GM18519 (cell line): ENCODE results near the gene SLC6A13.
"Not testable (repeated sequence)": the region's sequence is repeated elsewhere in the genome, so short reads cannot be mapped to it uniquely, and the experiment has no call there.

Experiments
- ATAC-seq: cut with Tn5 transposase; IDR thresholded peaks from one replicate; pipeline ENCODE4 v1.9.1; 2021; ENCODE audit warnings: mild to moderate bottlenecking, moderate library complexity; ENCODE audit not compliant: unreplicated experiment, low FRiP score

The SLC6A13 gene

DNA sequence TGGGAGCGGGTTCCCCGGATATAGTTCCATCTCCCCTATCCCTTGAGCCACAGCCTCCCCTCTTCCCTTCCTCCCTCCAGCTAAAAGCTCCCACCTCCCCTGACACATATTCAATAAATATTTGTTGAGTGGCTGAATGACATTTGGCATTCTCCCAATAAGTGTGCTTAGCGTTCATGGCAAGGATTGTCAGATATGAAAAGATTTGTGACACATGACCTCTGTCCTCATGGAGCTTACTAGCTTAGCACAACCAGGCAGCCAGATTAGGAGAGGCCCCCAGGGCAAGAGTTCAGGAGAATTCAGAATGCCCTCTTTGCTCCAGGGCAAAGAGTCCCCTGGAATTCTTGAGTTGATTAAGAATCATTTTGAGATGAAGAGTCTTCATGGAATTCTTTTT is 26.2 kb downstream of the SLC6A13 start:
- ATAC-seq = no peak

- not testable (repeated sequence) for ATAC-seq
These were observed 26.7 kb downstream of the SLC6A13 start for GRCh38 chr12:235967-236366.

DNA sequence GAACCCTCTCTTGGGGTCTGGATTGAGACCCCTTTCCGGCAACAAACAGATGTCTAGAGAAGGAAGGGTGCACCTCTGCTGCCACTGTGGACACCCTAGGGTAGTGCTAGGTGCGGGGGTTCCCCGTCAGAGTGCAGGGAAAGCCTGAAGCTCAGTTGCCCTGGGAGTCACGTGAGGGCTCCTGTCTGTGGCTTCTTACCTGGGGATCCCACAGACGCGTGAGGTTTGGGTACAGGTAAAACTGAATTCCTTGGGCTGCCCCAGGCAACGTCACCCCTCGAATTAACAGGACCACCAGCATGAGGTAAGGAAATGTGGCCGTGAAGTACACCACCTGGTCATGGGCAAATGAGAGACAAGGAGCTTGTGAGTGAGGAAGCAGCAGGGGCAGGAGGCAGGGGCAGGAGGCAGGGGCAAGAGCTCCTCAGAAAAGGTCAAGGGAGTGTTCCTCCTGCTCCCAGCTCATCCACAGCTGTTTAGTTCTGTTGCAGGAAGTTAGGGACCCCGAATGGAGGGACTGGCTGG is 27.7 kb downstream of the SLC6A13 start:
- ATAC-seq = no peak

DNA sequence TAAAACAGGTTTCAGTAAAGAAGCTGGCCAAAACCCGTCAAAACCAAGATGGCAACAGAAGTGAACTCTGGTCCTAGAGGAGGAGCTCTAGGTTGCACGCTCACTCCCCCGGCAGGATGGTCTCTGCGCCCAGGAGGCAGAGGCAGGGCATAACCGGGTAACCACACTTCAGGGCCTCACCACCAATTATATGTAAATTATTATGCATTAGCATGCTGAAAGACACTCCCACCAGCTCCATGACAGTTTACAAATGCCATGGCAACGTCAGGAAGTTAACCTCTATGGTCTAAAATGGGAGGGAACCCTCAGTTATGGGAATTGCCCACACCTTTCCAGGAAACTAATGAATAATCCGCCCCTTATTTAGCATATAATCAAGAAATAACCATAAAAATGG is 28.6 kb downstream of the SLC6A13 start:
- ATAC-seq = no peak

- no peak for ATAC-seq
These were observed 29.0 kb downstream of the SLC6A13 start for GRCh38 chr12:233615-233968.

DNA sequence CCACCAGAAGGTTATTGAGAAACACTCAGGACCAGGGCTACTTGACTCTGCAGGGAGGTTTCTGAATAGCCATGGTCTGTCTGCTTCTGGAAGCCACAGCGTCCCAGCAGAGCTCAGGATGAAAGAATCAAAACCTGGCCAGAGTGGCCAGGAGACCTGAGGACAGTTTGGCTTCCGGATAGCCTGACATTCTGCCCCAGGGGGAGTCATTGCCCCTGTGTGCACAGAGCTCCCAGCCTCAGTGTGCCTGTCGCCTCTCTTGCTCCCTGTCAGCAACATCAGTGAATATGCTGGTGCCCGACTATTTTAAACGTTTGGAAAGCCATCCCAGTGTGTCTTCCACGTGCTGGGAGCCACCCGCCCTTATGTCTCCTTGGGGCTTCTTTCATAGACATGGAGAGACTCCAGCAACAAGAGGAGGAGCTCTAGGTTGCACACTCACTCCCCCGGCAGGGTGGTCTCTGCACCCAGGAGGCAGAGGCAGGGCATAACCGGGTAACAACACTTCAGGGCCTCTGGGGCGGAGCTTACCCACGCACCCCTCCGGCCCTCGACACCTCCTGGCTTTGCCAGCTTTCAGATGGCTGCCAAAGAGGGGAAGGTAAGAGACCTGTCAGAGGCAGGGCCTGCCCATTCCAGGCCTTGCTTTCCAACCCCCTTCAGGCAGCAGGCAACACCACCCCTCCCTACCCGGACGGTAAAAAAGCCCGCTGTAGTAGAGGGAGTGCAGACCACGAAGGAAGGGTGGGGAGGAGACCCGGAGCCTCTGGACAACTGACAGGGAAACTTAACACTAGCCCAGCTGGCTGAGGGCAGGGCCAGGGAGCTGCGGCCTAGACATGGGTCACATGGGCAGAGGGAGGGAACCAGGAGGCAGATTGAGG is 29.7 kb downstream of the SLC6A13 start:
- no peak for ATAC-seq

DNA sequence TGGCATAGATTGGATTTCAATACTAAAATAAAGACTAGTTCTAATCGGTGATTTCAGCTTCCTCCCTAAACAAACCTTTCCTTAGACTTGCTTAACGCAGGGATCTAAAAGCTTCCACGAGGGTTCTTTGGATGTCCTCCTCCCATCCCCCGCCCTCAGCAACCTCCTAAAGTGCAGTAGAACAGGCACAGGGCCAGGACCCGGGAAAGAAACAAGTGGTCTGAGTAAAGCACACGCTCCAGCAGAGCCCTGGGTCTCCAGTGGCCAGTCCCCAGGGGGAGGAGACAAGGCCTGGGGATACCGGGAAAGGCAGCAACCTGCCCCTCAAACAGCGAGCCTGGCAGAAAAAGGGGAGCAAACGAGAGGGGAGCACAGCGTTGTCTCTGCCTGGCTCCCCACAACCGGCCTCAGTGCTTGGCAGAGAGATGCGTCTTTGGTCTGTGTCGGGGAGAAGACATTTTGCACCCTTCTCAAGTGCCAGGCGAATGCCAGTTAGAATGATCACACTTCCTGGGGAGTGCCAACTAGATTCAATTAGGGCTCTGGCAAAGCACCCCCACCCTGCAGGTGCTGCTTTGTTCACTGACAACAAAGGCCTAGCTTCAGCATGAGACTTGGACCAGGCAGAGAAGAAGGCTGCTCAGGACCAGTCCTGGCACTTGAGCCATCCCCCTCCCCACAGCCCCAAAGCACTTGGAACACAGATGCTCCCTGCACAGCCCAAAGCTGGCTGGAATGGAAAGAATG is 31.5 kb downstream of the SLC6A13 start:
- no peak for ATAC-seq

DNA sequence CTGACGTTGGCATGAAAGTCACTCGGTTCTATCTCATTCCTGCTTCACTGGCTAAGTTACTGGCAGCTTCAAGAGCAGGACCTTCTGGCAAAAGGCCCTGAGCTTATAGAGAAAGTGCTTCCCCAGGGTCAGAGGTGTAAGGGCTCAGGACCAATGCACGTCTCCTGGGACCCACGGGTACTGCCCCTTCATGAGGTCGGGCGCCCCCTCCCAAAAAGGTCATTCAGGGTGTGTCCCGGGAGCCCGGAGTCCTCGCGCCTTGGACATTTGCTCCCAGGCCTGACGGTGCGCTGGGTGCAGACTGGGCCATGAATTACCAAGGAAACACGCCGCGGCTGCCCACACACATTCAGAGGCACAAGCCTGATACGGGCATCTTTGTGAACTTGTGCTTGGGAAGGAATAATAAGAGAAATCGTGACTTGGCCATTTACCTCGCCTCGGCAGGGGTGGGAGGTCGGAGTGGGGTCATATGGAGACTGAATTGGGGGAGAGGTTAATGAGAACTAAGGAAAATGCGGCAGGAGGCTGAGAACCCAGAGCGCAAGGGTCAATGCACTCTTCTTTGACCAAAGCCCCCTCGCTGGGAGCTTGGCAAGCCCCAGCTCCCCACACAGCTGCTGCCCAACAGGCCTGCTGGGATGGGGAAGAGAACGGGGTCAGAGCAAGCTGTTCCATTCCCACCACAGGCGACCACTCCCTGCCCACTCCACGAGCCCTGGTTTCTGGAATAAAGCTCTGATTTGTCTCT is 33.0 kb downstream of the SLC6A13 start:
- no peak for ATAC-seq

DNA sequence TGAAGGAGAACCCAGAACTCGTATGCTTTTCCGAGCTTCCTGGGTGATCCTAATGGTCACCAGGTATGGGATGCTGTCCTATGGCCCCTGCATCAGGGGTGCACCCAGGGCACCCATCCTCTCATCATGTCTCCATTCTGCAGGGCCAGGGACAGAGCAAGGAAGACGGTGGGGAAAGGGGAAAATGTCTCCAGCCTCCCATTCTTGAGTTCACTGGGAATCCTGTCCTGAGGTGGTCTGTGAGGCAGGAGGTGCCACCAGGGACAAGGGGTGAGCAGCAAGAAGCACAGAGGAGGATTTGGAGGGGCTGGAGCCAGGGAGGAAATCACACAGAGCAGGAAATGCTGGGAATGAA is 33.8 kb downstream of the SLC6A13 start:
- ATAC-seq = no peak

DNA sequence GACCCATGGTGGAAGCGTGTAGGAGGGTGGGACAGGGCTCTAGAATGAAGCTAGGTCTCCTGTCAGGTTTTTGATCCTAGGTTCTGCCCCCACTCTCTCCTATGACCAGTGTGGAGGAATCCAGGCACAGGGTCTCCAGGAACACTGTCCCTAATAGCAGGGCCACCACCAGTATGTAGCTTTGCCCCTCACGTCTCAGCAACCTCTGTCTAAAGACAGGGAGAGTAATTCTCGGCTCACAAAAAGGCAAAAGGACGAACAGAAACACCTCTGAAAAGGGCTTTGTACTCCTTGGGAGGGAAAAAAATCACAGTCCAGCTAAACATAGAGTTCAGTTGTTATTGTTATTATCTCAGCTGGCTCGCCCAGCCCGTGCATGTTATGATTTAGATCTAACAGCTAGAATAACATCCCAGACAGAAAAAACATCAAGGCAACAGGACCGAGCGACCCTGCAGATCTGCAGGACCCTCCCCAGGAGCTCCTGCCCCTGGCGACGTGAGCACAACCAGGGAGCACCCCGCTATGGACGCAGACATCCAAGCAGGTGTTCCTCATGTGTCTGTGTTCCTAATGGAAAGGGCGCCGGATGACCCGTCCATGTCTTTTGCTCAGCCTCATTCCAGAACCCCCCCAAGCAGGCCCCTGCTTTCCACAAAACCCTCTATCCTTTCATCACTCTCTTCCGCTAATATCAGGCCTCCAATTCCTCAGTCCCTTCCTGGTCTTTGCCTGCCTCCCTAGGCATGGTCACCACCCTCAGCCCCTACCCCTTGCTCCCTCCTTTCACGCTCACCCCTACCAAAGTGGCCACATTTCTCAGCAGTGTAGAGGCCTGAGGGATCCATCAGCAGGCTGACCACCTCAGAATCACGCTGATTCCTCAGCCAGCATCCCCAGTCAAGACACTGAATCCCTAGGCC is 34.5 kb downstream of the SLC6A13 start:
- no peak for ATAC-seq

DNA sequence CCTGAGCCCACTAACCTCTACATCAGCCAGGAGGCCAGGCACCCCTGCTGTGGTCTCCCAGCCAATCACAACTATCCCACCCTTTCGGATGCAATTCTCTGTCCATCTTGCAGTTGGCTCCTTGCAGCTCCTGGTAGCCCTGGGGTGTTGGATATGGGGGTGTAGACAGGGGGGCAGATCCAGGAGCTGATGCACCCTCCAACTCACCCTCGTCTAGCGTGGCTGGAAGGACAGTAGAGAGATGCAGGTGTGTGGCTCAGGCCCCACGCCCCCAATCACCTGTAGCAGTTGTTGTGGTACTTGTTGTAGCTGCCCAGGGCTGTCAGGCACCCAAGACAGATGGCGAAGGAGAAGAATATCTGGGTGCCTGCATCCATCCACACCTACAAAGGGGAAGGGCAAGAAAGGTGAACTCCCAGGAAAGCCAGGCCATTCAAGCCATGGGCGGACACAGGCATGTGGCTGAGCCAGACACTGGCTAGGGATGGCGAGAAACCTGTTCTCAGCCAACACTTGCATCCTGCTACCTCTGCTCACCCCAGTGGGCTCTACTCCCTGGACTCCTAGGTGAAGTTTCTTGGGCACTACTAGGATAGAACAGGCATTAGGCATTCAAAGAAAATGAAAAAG is 35.2 kb downstream of the SLC6A13 start:
- ATAC-seq = no peak

- no peak for ATAC-seq
These were observed 36.2 kb downstream of the SLC6A13 start for GRCh38 chr12:226401-226800.

GRCh38 chr12:225012-225411 is 37.6 kb downstream of the SLC6A13 start:
- ATAC-seq = no peak

DNA sequence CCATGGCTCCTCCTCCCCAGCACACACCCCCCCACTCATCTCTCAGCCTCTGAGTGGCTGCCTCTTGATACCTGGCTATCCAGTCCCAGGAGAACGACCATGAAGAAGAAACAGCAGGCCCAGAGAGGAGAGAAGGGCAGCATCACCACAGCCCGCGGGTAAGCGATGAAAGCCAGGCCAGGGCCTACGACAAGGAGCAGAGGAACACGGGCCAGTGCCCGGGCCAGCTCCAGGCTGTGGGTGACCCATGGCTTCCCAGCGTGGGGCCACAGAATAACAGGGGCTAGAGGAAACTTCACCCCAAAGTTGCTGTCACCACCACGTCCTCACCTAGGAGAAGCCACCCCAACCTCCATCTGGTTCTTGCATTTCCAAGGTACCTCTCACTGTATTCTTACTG is 38.3 kb downstream of the SLC6A13 start:
- no peak for ATAC-seq

DNA sequence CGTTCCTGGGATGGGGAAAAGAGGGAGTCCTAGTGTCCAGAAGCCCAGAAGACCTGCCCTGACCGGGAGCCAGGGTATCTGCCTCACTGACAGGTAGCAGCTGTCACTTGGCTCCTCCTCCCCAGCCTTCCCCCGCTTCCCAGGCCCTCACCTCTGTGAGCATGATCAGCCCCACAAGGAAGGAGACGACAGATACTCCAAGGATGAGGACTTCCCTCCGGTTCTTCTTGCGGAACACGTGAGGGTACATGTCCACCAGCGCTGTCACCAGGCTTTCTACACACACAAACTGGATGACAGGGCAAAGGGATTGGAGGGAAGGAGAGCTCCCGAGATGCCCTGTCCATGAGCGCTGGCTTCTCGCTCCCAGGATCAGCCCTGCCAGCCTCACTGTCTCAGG is 38.8 kb downstream of the SLC6A13 start:
- ATAC-seq = no peak

- ATAC-seq = no peak
These were observed 40.9 kb downstream of the SLC6A13 start for GRCh38 chr12:221736-222135.

- ATAC-seq = no peak
These were observed 41.6 kb downstream of the SLC6A13 start for GRCh38 chr12:220946-221550.

- no peak for ATAC-seq
These were observed 42.1 kb downstream of the SLC6A13 start for GRCh38 chr12:220491-220890.

GRCh38 chr12:219891-220352 is 42.7 kb downstream of the SLC6A13 start:
- no peak for ATAC-seq
